Retinal pigment epithelial cell (primary cell): ENCODE data around the gene HIPK2.

Source experiments
- DNase-seq: peaks from one replicate; pipeline ENCODE4 v3.0.0-alpha.2; 2010; ENCODE audit warnings: low read depth
- H3K4me3 ChIP-seq: 2 replicates; pipeline ENCODE4 v1.5.1; 2011; ENCODE audit warnings: mild to moderate bottlenecking, low read length, control low read depth, moderate library complexity
- CTCF ChIP-seq: conservative IDR thresholded peaks from 2 replicates; pipeline ENCODE4 v1.5.1; 2011; ENCODE audit warnings: low read depth, low read length, control low read depth, inconsistent platforms

Gene HIPK2

GRCh38 chr7:139753693-139754111, 24.1 kb downstream of the HIPK2 start:
- no peak for TF ChIP-seq CTCF
- no peak for DNase-seq
- H3K4me3 ChIP-seq = no peak overlapping the region

GRCh38 chr7:139753081-139753692, 24.6 kb downstream of the HIPK2 start:
- DNase-seq = no peak
- no peak overlapping the region for H3K4me3 ChIP-seq
- peak; percentile 53 for TF ChIP-seq CTCF

- no peak for TF ChIP-seq CTCF
- H3K4me3 ChIP-seq = no peak overlapping the region
- no peak for DNase-seq
Measured at GRCh38 chr7:139752604-139753003, 25.2 kb downstream of the HIPK2 start.

GRCh38 chr7:139752148-139752547, 25.6 kb downstream of the HIPK2 start:
- H3K4me3 ChIP-seq = no peak overlapping the region
- no peak for TF ChIP-seq CTCF
- no peak for DNase-seq

- DNase-seq = no peak
- H3K4me3 ChIP-seq = no peak overlapping the region
- no peak for TF ChIP-seq CTCF
Measured at GRCh38 chr7:139750459-139751095, 27.2 kb downstream of the HIPK2 start.

- no peak for DNase-seq
- no peak for TF ChIP-seq CTCF
- no peak overlapping the region for H3K4me3 ChIP-seq
Measured at GRCh38 chr7:139749545-139749944, 28.3 kb downstream of the HIPK2 start.

- DNase-seq = no peak
- no peak for TF ChIP-seq CTCF
- H3K4me3 ChIP-seq = no peak overlapping the region
Measured at GRCh38 chr7:139748941-139749340, 28.9 kb downstream of the HIPK2 start.
